Measurements from ENCODE around the gene NR3C2. TPM values are rescaled to one million over a fixed set of nuclear protein-coding genes. Genes with fewer than 3 reads are reported as not detected.

The NR3C2 gene
- total RNA-seq, 1 experiment from 2014 or later = 2.1 TPM

DNA sequence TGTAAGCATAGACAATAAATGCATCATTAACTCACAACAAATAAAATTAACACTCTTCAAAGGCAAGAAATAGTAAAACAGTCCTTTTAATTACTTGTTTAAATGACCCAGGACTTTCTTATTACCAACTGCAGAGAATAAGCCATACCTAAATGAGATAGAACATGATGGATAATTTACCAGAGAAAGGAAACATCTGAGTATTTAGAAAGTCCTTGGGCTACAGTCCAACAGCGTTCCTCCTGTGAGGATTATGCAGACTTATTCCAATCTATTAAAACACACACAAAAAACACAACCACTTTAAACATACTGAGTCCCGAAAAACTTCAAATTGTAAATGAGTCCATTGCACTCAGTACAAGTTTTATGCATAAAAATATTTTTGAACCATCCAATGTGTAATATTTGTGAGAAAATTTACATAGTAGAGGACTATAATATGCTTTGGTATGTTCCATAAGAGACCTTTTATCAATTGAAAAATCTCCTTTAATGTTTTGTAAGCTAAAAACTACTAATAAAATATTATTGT is 129.2 kb downstream of the NR3C2 start:
- DNase-seq (ENCODE audit: low read depth) = no peak

DNA sequence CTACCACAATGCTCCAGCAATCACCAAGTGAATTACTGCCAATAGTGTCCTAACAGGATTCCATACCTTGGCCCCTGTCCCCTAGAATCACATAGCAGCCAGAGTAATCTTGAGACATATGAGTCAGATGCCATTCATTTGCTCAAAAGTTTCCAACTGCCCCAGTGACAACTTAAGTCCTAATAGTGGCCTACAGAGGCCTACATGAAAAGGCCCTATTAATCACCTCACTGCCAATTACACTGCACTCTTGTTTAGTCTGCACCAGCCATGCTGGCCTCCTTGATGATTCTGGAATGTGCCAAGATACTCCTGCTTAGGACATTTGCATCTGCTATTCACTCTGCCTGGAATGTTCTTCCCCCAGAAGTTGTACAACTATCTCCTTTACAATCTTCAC is 130.7 kb downstream of the NR3C2 start:
- no peak for DNase-seq (ENCODE audit: low read depth)

DNA sequence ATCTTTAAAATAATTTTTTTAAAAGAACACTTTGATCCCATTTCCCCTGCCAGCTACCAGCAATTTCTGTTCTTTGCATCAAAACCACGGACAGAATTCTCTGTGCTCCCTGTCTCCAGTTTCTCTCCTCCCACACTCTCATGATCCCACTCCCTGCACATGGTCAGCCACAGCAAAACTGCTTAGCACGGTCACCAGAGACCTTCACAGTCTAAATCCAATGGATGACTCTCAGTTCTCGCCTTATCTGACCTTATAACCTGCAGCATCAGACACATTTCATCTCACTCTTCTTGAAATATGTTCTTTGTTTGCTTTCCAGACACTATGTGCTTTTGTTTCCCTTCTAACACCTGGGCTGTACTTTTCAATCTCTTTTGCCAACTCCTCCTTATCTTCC is 131.5 kb downstream of the NR3C2 start:
- no peak for DNase-seq (ENCODE audit: low read depth)

DNA sequence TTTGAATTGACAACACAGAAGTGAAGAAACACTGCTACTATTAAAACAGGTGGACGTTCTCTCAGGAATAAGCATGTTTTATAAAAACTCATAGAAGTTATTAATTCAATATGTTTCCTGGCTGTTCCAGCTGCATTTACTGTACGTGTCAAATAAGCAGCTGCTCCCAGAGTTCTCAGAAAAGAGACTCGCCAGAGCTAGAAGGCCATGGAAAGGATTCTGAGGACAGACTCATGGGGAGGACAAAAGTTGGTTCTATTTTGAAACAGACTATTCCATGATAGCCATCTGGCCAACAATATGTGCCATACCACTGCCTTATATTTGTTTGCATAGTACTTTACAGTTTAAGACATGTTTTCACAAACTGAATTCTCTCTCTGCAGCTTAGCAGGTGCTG is 136.5 kb downstream of the NR3C2 start:
- DNase-seq (ENCODE audit: low read depth) = no peak

DNA sequence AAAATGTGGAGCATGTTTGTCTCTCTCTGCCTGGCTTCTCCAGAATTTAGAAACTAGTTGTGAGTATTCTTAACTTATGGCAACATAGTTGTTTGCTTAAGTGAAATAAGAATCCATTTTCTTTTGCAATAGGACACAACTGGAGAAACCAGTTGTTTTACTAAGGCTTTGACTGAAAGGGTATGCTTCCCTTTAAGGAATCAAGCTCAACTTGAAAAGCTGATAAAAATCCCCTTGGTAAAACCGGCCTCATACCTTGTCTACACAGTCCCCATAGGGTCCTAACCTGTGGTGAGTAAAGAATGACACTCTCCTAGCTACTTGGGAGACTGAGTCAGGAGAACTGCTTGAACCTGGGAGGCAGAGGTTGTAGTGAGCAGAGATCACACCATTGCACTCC is 139.8 kb downstream of the NR3C2 start:
- no peak for DNase-seq (ENCODE audit: low read depth)

DNA sequence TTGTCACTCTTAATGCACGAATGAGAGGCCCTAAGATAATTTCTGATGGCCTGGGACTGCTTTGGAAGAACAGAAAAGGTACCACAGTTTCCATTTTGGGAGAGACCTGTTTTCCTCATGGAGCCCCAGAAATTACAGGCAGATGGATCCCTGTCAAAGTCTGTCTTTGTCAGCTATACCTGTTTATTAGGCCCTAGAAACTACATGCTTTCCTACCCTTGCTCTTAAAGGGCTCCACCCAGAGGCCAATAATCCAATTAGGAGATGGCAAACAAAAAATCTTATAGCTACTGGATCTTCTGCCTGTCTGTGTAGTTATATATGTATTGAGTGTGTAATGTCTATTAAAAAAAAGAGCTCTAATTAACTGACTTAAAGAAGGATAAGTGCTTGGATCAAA is 141.3 kb downstream of the NR3C2 start:
- DNase-seq (ENCODE audit: low read depth) = no peak

DNA sequence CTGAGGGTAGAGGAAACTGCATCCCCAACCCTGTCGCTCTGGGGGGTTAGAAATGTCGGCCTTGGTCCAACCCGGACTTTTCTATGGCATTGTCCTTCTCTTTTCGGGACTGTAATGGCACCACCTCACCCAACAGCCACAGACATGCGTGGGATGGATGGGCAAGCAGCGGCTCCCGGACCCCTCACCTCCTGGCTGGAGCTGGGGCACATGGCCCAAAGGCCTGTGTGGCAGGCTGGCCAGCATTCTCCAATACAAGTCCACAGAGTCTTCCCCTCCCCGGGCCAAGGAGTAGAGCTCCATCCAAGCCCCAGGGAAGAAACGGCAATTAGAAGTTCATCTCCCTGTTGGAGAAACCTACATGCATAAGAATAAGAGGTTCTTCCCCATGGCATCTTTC is 142.9 kb downstream of the NR3C2 start:
- DNase-seq (ENCODE audit: low read depth) = no peak

DNA sequence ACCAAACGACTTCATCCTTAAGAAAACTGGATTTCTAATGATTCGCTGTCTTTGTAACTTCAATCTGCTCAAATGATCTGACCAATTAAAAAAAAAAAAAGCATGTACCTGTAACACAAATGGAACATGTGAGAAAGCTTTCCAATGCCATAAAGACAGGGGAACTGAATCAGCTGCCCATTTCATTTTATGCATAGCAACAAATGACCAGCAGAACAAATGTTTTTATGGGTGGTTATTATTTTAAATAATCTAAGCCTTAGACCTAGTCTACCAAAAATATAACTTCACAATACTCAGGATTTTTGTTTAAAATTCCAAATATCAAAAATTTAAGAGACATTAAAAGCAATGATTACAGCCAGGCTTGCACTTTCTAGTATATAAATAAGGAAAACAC is 145.7 kb downstream of the NR3C2 start:
- no peak for DNase-seq (ENCODE audit: low read depth)

DNA sequence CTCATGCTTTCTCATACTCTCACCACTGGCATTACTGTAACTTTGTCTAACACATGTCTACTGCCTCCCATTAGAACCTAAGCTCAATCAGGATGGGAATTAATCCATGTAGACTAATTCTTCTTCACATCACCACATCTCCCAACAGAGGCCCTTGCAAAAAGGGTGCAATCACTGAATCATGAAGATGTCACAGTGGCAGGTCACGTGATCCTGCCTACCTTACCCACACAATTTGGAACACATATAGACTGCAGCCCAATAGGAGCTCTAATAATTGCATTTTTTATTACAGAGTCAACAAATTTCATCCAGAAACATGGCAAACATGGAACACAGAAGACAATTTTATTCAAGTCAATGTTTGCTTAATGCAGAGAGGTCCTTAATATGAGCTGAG is 146.6 kb downstream of the NR3C2 start:
- no peak for DNase-seq (ENCODE audit: low read depth)

DNA sequence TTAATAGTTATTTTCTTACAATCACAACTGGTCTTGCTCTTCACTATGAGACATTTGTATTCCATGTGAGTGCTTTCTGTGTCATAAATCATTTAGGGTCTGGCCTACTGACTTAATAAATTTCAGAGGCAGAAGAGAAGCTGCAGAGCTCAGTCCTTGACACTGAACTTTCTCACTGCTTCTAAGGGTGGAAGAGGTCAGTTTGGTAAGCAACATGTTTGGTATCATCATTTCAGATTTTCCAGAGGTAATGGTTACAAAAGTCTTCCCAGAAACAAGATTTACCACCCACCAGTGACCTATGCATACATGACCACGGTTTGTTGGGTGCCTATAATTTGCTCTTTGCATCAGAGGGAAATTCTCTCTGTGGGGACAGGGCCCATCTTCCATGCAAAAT is 148.6 kb downstream of the NR3C2 start:
- no peak for DNase-seq (ENCODE audit: low read depth)

DNA sequence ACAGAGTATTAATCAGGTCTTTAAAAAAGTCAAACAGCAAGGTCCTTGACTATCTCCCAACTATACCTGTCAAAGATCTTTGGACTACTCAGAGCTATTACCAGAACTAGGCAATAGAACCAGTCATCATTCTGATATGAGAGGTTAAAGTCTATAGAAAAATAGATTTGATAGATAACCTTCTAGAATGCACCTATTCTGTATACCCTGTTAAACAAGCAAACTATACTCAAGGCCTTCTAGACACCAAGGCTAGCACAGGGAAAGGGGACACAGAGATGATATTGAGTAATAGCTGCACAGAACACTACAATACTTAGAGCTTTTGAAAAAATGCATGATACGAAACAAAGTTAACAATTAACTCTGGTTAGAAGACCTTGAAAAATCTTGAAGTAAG is 149.5 kb downstream of the NR3C2 start:
- no peak for DNase-seq (ENCODE audit: low read depth)

DNA sequence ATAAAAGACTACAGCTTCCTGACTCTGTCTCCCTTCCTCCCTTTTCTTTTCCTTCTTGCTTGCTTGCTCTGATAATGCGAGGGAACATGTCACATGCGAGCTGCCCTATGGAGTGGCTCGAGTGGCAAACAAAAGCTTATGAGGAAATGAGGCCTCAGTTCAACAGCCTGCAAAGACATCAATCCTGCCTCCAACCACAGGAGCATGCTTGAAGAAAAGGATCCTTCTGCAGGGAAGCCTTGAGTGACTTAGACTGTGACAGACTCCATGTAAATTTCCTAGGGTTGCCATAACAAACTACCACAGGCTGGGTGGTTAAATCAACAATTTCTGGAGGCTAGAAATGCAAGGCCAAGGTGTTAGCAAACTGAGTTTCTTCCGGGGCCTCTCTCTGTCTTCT is 152.5 kb downstream of the NR3C2 start:
- DNase-seq (ENCODE audit: low read depth) = no peak

DNA sequence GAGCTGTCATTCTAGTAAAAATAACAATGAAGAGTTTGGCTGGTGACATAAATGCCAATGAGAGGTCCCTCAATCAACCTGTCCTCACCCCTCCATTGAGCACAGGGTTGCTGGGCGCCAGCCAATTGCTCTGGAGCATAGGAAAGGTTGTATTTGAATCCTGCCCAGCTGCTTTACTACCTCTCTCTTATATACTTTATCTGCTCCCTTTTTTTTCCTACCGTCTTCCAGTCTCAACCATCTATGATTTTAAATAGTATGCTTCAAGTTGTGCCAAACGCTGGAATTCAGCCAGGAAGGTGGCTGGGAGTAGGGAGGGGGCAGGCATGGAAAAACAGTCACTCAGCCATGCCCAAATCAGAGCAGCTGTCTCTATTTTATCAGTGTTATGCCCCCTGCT is 153.8 kb downstream of the NR3C2 start:
- DNase-seq (ENCODE audit: low read depth) = peak; percentile 11

DNA sequence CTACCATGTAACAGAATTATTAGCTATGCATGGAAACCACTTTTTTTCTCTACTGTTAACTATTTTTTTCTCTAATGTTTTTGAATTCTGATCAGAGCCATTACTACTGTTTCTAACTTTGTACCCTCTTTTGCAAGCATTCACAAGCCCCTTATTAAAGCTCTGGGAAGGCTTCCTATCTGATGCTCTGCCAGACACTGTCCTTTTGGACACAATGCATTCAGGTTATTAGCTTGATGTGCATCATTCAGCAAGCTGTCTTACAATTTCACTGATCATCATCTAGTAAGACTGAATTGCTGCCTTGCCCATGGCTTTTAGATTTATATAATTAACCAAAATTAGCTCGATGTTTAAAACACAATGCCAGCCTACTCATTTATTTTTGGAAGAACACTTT is 155.1 kb downstream of the NR3C2 start:
- no peak for DNase-seq (ENCODE audit: low read depth)

DNA sequence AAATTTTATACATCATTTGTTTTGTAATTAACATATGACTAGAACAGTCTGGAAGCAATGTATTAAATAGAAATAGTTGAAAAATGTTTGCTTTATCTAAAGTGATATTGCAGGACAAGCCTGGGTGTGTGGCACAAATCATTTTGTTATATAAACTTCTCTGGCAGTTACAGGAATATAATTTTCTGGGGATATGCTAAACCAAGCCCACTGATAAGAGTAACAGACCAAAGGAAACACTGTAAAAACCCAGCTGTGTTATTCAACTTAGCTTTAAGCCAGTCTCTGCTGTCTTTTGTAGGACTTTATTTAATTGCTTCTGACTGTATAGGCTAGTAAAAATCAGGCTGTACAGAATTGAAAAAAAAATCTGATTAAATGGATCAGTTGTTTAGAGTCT is 156.2 kb downstream of the NR3C2 start:
- no peak for DNase-seq (ENCODE audit: low read depth)

DNA sequence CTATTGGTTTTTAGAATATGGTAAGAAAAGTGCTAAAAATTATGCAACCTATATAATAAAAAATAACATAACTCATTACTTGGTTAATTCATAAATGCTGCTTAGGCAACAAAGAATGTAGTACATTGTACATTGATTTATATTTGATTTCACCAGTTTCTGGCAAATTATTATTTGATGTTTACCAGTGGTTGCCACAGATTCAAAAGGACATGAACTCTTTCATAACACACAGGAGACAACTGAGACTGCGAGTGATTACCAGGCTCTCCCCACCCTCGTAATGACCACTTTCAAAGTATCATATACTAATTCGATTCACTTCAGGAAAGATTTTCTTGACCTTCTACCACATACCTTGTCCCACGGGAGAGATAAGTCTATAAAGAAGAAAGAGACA is 158.5 kb downstream of the NR3C2 start:
- DNase-seq (ENCODE audit: low read depth) = no peak

DNA sequence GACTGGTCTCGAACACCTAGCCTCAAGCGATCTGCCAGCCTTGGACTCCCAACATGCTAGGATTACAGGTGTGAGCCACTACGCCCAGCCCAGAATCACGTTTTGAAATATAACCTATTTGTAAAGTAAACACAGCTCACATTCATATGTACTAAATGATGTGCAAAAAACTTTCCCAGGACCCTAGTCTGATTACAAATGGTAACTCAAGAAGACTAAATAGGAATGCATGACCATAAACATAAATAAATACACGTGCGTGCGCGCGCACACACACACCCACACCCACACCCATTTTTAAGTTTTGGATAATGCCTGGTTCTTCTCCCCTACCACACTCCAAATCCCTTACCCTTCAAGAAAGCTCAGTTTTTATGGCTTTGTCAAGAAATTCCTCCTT is 163.9 kb downstream of the NR3C2 start:
- DNase-seq (ENCODE audit: low read depth) = no peak

DNA sequence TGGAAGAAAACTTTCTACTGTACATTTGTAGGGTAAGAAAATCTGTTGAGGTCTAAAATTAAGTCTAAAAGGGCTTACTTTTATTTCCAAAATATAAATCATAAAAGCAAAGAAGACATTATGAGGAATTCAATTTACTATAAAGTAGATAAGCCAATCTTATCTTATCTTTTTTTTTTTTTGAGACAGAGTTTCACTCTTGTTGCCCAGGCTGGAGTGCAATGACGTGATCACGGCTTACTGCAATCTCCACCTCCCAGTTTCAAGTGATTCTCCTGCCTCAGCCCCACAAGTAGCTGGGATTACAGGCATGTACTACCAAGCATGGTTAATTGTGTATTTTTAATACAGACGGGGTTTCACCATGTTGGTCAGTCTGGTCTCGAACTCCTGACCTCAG is 166.9 kb downstream of the NR3C2 start:
- DNase-seq (ENCODE audit: low read depth) = no peak

DNA sequence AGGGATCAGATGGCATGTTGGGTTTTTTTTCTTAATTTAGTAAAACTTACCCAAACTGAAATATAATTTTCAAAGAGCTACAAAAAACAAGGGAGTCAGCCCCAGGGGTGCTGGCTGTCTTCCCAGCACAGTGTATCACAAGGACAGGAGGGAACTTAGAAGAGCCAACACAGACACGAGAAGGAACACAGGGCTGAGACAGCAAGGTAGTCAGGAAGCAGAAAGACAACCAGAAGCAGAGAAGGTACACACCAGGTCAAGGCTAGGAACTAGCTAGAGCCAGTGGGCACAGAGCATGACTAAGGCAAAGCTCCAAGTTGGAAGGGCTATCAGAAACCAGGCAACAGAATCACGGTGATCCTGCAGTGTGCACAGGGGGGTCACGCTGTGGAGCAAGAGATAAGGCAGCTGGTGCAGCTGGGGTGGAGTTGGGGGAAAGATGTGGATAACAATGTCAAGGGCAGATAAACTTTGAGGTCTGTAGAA is 168.7 kb downstream of the NR3C2 start:
- DNase-seq (ENCODE audit: low read depth) = no peak

DNA sequence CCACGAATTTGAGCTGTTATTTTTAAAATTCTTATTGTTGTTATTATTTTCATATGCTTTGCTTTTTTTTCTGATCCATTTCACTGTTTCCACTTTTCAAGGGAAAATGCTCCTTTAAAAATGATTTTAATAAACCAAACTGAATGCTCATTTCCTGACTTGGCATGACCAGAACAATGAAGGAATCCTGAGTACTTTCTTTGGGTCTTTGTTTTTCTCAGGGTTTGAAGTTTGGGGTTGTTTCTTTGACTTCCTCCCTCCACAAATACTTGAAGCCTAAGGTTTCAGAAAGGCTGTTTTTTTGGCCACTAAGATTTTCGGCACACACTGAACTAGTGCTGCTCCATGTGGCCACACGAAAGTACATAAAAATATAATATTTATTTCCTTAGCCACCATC is 171.0 kb downstream of the NR3C2 start:
- no peak for DNase-seq (ENCODE audit: low read depth)

DNA sequence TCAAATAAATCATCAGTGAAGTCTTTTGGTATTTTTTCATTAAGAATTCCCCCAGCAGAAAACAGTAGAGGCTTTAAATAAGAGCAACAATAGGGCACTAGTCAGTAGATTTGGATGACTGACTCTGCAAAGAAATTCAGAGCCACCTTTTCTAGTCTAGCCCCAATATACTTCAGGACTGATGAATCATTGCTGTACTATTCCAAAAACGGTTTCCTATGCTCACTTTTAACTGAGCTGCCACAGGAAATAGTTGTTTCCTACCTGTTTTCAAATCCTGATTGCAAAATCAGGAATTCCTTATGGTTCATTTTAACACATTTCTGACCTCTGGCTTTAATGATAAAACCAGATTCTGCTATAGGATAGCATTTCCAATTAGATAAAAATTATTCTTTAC is 171.6 kb downstream of the NR3C2 start:
- DNase-seq (ENCODE audit: low read depth) = no peak

DNA sequence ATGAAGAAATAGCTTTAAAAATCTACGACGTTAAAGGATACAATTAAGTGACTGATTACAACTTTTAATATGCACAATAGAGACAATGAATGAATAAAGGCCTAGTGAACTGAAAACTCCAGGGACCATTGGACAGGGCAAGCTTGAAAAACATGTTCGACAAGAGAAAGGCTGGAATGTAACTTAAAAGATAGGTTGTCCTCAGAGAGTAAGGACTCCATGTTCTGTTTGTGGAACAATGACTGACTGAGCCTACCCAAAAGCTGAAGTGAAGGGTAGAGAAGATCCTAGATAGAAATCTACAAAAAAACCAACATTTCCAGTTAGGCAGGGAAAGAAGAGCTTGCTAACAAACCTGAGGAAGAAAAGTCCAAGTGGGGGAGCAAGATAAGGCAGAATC is 173.4 kb downstream of the NR3C2 start:
- no peak for DNase-seq (ENCODE audit: low read depth)

DNA sequence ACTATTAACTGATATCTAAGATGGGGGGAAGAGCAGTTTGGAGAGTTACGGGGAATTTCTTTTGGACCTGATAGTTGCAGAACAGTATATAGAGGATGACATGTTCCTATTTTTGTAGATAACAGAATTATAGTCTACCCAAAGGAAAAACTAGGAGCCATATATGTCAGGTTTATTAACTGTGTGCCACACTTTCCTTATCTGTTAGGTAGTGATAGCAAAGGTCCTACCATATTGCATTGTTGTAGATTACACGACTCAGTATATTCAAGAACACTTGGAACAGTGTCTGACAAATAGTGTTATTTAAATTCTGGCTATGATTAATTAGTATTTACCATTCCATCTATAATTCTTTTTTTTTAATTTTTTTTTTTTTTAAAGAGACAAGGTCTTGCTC is 175.3 kb downstream of the NR3C2 start:
- no peak for DNase-seq (ENCODE audit: low read depth)

DNA sequence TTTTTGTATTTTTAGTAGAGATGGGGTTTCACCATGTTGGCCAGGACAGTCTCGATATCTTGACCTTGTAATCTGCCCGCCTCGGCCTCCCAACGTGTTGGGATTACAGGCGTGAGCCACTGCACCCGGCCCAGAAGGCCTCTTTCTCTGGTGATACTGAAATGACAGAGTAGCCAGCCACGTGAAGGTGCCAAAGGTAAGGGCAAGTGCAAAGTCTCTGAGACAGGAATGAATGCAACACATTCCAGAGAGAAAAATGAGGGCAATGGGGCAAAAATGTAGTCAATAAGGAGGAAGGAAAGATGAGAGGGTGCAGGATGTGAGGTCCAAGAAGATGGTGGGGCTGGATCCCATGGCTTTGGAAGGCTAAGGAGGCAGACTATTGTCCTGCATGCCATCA is 176.0 kb downstream of the NR3C2 start:
- DNase-seq (ENCODE audit: low read depth) = no peak

DNA sequence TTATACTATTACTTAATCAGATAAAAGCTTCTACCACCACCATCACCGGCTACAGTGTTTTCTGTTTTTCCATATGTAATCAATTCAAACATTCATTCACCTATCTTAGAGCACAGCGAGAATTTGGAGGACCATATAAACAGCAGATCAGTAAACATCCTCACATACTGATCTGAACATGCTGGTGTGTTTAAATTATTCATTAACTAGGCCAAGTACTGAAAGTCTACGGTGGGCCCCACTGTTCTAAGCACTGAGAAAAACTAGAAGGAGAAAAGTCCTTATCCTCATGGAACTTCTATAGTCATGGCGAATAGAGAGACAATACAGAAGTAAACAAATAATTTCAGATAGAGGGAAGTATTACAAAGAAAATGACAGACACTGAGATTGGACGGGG is 176.6 kb downstream of the NR3C2 start:
- DNase-seq (ENCODE audit: low read depth) = no peak
